Spleen (tissue), 3 donors: ENCODE results near the gene ANKRD50.

Experiments used
- POLR2A ChIP-seq, 3 donors: fragments of 450-650 bp; IDR thresholded peaks; one replicate each; pipeline ENCODE4 v1.5.1; 2017; ENCODE audit warnings: antibody characterized with exemption in 3 of 3, mild to moderate bottlenecking in 1 of 3
- POLR2AphosphoS5 ChIP-seq, 3 donors: sonication (generic); formaldehyde crosslinking; IDR thresholded peaks; one replicate each; pipeline ENCODE4 v1.5.1; 2017; ENCODE audit warnings: antibody characterized with exemption in 3 of 3

- TF ChIP-seq POLR2A (IDR thresholded peaks at IDR 0.05) (no peak), POLR2AphosphoS5 (IDR thresholded peaks at IDR 0.05) (no peak)
Measured at GRCh38 chr4:124708517-124709300, 3.8 kb downstream of the ANKRD50 start.
